ENCODE data around the gene MVD.

MVD gene

GRCh38 chr16:88680554-88681083 is 17.7 kb upstream of the MVD start:
- TF ChIP-seq, protein P1, sequence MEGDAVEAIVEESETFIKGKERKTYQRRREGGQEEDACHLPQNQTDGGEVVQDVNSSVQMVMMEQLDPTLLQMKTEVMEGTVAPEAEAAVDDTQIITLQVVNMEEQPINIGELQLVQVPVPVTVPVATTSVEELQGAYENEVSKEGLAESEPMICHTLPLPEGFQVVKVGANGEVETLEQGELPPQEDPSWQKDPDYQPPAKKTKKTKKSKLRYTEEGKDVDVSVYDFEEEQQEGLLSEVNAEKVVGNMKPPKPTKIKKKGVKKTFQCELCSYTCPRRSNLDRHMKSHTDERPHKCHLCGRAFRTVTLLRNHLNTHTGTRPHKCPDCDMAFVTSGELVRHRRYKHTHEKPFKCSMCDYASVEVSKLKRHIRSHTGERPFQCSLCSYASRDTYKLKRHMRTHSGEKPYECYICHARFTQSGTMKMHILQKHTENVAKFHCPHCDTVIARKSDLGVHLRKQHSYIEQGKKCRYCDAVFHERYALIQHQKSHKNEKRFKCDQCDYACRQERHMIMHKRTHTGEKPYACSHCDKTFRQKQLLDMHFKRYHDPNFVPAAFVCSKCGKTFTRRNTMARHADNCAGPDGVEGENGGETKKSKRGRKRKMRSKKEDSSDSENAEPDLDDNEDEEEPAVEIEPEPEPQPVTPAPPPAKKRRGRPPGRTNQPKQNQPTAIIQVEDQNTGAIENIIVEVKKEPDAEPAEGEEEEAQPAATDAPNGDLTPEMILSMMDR (IDR thresholded peaks at IDR 0.05; ENCODE audit: borderline replicate concordance, insufficient read depth, low read depth, low read length): no peak
- peak overlapping the region; percentile 34 for H3K4me3 ChIP-seq (ENCODE audit: low read depth, low read length)

GRCh38 chr16:88678224-88678979 is 15.5 kb upstream of the MVD start:
- TF ChIP-seq, protein P1 (IDR thresholded peaks at IDR 0.05; ENCODE audit: borderline replicate concordance, insufficient read depth, low read depth, low read length): no peak
- no peak overlapping the region for H3K4me3 ChIP-seq (ENCODE audit: low read depth, low read length)

- no peak overlapping the region for H3K4me3 ChIP-seq (ENCODE audit: low read depth, low read length)
- TF ChIP-seq, protein P1 (IDR thresholded peaks at IDR 0.05; ENCODE audit: borderline replicate concordance, insufficient read depth, low read depth, low read length): no peak
Measured at GRCh38 chr16:88677721-88678120, 14.8 kb upstream of the MVD start.

DNA sequence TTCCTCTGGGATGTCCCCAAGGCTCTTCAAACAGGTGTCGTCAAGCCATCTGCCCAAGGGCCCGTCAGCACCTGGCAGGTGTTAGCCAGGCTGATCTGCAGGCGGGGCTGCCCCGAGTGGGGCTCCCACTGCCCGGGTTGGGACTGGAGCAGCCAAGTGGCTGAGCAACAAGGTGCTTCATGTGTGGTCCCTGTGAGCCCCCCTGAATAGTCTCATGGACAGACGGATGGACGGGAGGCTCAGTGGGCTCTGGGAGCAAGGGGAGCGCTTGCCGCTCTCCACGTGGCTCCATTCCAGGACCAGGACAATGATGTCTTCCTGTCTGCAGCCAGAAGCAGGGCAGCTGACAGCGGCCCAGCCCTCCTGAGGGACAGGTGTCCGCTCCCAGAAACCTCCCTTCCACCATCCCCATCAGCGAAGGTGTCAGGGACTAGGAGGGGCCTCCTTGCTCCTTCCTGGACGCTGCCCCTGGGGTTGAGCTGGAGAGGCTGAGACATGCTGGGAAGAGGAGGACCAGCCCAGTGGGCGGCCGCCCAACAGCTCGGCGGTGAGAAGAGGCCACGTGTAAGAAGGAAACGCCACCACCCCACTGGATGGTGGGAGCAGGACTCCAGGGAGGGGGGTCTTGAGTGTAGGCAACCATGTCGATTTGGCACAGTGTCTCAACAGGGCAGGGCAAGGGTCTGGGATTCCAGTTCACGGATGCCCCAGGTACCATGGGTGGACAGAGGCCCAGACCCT is 13.8 kb upstream of the MVD start:
- H3K4me3 ChIP-seq (ENCODE audit: low read depth, low read length): no peak overlapping the region
- TF ChIP-seq, protein P1 (IDR thresholded peaks at IDR 0.05; ENCODE audit: borderline replicate concordance, insufficient read depth, low read depth, low read length): no peak

DNA sequence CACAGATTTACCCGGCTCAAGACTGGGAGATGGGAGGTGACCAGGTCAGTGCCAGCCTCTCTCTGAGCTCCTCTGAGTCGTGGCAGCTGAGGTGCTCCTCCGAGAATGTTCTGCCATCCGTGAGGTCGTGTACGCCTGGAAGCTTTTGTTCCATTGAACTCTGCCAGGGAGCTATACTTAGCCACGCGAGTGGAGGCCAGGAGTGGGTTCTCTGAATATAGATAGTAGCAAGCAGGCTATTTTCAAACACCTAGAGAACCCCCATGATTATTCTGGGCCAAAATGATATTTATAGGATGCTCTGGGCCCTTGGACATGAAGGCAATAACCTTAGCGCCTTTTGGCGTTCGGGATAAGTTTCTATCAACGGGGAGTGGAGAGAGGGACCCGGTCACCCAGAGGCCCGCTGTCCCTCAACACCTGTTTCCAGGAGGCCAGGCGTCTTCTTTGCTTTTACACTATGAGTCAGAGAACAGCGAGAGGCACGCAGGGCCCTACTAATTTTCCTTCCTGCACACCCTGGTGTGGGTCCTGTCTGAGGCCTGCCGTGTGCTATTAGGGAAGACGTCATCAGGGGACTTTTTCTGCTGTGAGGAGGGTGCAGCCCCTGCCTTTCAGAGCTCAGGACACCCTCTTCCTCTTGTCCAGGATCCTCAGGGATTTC is 11.0 kb upstream of the MVD start:
- TF ChIP-seq, protein P1 (IDR thresholded peaks at IDR 0.05; ENCODE audit: borderline replicate concordance, insufficient read depth, low read depth, low read length): no peak
- H3K4me3 ChIP-seq (ENCODE audit: low read depth, low read length): no peak overlapping the region

GRCh38 chr16:88672776-88673175 is 9.9 kb upstream of the MVD start:
- H3K4me3 ChIP-seq (ENCODE audit: low read depth, low read length): no peak overlapping the region

More at GRCh38 chr16:88672776-88673175, 9.9 kb upstream of the MVD start:
- TF ChIP-seq, protein P1 (IDR thresholded peaks at IDR 0.05; ENCODE audit: borderline replicate concordance, insufficient read depth, low read depth, low read length): no peak

Measured in GM12875 (cell line).